ENCODE data around the gene CTNNA1.
"Not testable (repeated sequence)": the region's sequence is repeated elsewhere in the genome, so short reads cannot be mapped to it uniquely, and the experiment has no call there.

DNA sequence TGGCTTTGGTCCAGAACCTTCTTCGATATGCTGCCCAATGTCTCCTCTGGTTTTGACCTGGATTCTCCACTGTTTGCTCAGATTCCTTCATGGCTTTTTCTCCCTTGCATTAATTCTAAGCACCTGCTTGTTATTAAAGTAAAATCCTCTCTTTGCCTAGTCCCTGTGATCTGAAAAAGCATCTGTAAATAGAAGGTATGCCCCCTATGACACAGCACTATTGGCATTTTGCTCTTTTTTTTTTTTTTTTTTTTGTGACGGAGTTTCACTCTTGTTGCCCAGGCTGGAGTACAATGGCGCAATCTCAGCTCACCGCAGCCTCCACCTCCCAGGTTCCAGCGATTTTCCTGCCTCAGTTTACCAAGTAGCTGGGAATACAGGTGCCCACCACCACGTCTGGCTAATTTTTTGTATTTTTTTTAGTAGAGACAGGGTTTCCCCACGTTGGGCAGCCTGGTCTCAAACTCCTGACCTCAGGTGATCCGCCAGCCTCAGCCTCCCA lies 37.2 kb upstream of the CTNNA1 start:
- TF ChIP-seq, protein P1, sequence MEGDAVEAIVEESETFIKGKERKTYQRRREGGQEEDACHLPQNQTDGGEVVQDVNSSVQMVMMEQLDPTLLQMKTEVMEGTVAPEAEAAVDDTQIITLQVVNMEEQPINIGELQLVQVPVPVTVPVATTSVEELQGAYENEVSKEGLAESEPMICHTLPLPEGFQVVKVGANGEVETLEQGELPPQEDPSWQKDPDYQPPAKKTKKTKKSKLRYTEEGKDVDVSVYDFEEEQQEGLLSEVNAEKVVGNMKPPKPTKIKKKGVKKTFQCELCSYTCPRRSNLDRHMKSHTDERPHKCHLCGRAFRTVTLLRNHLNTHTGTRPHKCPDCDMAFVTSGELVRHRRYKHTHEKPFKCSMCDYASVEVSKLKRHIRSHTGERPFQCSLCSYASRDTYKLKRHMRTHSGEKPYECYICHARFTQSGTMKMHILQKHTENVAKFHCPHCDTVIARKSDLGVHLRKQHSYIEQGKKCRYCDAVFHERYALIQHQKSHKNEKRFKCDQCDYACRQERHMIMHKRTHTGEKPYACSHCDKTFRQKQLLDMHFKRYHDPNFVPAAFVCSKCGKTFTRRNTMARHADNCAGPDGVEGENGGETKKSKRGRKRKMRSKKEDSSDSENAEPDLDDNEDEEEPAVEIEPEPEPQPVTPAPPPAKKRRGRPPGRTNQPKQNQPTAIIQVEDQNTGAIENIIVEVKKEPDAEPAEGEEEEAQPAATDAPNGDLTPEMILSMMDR (conservative IDR thresholded peaks at IDR 0.05; ENCODE audit: low read depth, low read length): not testable (repeated sequence)
- not testable (repeated sequence) for TF ChIP-seq EZH2phosphoT487 (IDR thresholded peaks at IDR 0.05; ENCODE audit: borderline replicate concordance, low read length); EZH2 (IDR thresholded peaks at IDR 0.05; ENCODE audit: low read length, unreplicated experiment)

Data from PC-3 (cell line).